Measurements from ENCODE around the gene SORCS1. TPM values are rescaled to one million over a fixed set of nuclear protein-coding genes. Genes with fewer than 3 reads are reported as not detected.

Gene SORCS1
- polyA plus RNA-seq, 1 of the 3 experiments (the other 2 are of a cell fraction): 0.66 TPM

DNA sequence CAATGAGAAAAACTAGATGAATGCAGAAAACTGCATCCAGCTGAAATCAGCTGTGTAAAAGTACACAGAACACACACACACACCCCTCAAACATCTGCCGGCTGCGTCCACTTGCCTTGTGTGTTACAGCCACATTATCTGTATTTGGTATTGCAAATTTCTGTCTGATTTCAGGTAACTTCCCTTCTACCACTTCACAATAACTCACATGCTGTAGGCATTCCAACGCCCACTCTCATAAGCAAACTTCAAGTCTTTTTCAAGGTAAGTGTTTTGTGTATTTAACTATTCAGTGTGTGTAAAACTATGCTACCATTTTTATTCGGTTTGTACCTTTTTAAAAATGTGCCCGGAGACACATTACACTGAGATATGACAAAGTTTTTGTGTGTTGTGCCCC lies 594.2 kb downstream of the SORCS1 start:
- H3K79me2 ChIP-seq (ENCODE audit: insufficient read depth): no peaks in the 10 kb centered on the region
- no peak overlapping the region for H3K27ac ChIP-seq (ENCODE audit: low read depth in 2 of 2, low read length in 1 of 2)
- no peaks in the 10 kb centered on the region for H3K9me2 ChIP-seq
- H3F3A ChIP-seq (replicated peaks; ENCODE audit: insufficient read depth): no peaks in the 10 kb centered on the region
- no peak overlapping the region for H3K9ac ChIP-seq
- H3K36me3 ChIP-seq (replicated peaks in 1 of 2; ENCODE audit: control insufficient read depth in 1 of 2, insufficient read depth in 2 of 2, low read length in 1 of 2): no peaks in the 10 kb centered on the region
- H3K27me3 ChIP-seq (ENCODE audit: insufficient read depth): no peaks in the 10 kb centered on the region
- no peaks in the 10 kb centered on the region; the same call in 1 of the 2 replicates for H3K9me3 ChIP-seq
- H4K20me1 ChIP-seq (ENCODE audit: insufficient read depth): no peaks in the 10 kb centered on the region
- CTCF ChIA-PET: interaction anchor here (1.0 kb wide), 1 partner anchor 11 kb away, joined by 3 read pairs; no protein-coding TSS in a partner anchor
- peaks cover 9 to 11% of the 10 kb centered on the region in 2 experiments; a peak in 3 of 4 replicates for H3K4me1 ChIP-seq (ENCODE audit: control insufficient read depth in 1 of 2, insufficient read depth in 2 of 2, low read depth in 1 of 2, low read length in 1 of 2)
- no peak for TF ChIP-seq GABPA (IDR thresholded peaks at IDR 0.05; ENCODE audit: low read depth)
- TF ChIP-seq USF2 (IDR thresholded peaks at IDR 0.05; ENCODE audit: borderline replicate concordance, low read depth, low read length): no peak
- TF ChIP-seq, protein P1, sequence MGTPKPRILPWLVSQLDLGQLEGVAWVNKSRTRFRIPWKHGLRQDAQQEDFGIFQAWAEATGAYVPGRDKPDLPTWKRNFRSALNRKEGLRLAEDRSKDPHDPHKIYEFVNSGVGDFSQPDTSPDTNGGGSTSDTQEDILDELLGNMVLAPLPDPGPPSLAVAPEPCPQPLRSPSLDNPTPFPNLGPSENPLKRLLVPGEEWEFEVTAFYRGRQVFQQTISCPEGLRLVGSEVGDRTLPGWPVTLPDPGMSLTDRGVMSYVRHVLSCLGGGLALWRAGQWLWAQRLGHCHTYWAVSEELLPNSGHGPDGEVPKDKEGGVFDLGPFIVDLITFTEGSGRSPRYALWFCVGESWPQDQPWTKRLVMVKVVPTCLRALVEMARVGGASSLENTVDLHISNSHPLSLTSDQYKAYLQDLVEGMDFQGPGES (IDR thresholded peaks at IDR 0.05; ENCODE audit: low read depth, low read length): no peak
- TF ChIP-seq RAD21 (IDR thresholded peaks at IDR 0.05; ENCODE audit: low read length): no peak
- no peak for TF ChIP-seq GATA2 (CRISPR knock-in tag; IDR thresholded peaks at IDR 0.05)
- TF ChIP-seq FOSL2 (IDR thresholded peaks at IDR 0.05; ENCODE audit: borderline replicate concordance, low read depth): no peak
- TF ChIP-seq, protein P2, sequence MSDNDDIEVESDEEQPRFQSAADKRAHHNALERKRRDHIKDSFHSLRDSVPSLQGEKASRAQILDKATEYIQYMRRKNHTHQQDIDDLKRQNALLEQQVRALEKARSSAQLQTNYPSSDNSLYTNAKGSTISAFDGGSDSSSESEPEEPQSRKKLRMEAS (IDR thresholded peaks at IDR 0.05; ENCODE audit: low read depth): no peak
- no peak for TF ChIP-seq USF1 (IDR thresholded peaks at IDR 0.05; ENCODE audit: borderline replicate concordance, low read depth)
- TF ChIP-seq SMC3 (IDR thresholded peaks at IDR 0.05; ENCODE audit: low read depth, low read length): no peak
- no peak for TF ChIP-seq NRF1 (IDR thresholded peaks at IDR 0.05; ENCODE audit: low read depth, low read length)
- TF ChIP-seq, protein P3, sequence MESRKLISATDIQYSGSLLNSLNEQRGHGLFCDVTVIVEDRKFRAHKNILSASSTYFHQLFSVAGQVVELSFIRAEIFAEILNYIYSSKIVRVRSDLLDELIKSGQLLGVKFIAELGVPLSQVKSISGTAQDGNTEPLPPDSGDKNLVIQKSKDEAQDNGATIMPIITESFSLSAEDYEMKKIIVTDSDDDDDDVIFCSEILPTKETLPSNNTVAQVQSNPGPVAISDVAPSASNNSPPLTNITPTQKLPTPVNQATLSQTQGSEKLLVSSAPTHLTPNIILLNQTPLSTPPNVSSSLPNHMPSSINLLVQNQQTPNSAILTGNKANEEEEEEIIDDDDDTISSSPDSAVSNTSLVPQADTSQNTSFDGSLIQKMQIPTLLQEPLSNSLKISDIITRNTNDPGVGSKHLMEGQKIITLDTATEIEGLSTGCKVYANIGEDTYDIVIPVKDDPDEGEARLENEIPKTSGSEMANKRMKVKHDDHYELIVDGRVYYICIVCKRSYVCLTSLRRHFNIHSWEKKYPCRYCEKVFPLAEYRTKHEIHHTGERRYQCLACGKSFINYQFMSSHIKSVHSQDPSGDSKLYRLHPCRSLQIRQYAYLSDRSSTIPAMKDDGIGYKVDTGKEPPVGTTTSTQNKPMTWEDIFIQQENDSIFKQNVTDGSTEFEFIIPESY (IDR thresholded peaks at IDR 0.05; ENCODE audit: borderline replicate concordance, low read depth): no peak
- no peak for TF ChIP-seq REST (IDR thresholded peaks at IDR 0.05; ENCODE audit: low read depth, low read length)
- TF ChIP-seq SIN3A (IDR thresholded peaks at IDR 0.05; ENCODE audit: borderline replicate concordance, low read depth, low read length): no peak
- TF ChIP-seq NFIC (IDR thresholded peaks at IDR 0.05; ENCODE audit: borderline replicate concordance): no peak
- no peak for TF ChIP-seq FOXM1 (IDR thresholded peaks at IDR 0.05; ENCODE audit: low read depth)
- no peak for TF ChIP-seq EP300 (IDR thresholded peaks at IDR 0.05; ENCODE audit: borderline replicate concordance in 1 of 2, low read depth in 1 of 2, low read length in 1 of 2)
- TF ChIP-seq POLR2AphosphoS5 (IDR thresholded peaks at IDR 0.05; ENCODE audit: low read depth, low read length): no peak
- no peak for TF ChIP-seq TCF12 (IDR thresholded peaks at IDR 0.05)
- TF ChIP-seq, protein P4, sequence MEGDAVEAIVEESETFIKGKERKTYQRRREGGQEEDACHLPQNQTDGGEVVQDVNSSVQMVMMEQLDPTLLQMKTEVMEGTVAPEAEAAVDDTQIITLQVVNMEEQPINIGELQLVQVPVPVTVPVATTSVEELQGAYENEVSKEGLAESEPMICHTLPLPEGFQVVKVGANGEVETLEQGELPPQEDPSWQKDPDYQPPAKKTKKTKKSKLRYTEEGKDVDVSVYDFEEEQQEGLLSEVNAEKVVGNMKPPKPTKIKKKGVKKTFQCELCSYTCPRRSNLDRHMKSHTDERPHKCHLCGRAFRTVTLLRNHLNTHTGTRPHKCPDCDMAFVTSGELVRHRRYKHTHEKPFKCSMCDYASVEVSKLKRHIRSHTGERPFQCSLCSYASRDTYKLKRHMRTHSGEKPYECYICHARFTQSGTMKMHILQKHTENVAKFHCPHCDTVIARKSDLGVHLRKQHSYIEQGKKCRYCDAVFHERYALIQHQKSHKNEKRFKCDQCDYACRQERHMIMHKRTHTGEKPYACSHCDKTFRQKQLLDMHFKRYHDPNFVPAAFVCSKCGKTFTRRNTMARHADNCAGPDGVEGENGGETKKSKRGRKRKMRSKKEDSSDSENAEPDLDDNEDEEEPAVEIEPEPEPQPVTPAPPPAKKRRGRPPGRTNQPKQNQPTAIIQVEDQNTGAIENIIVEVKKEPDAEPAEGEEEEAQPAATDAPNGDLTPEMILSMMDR (IDR thresholded peaks at IDR 0.05): no peak
- H3K4me3 ChIP-seq (ENCODE audit: low read depth in 2 of 2, low read length in 1 of 2): no peak overlapping the region
- no peak overlapping the region for H2AFZ ChIP-seq (ENCODE audit: low read depth)
- POLR2A ChIA-PET: interaction anchor here (0.7 kb wide), 1 partner anchor 88 kb away, joined by 3 read pairs; no protein-coding TSS in a partner anchor
- H3K4me2 ChIP-seq: no peak overlapping the region
- no peak for DNase-seq
- WGBS (ENCODE audit: low lambda C conversion rate): 69% methylated on average over 5 of the region's 5 CpGs
